Mucosa of descending colon (tissue), 3 donors: ENCODE data around the gene FLNB. TPM values are rescaled to one million over a fixed set of nuclear protein-coding genes. Genes with fewer than 3 reads are reported as not detected.
A peak's percentile ranks its signal among the peaks of the same experiment; 100 is the strongest.

Experiments used
- ATAC-seq: fragments of 200-7000 bp; cut with Tn5 transposase; one replicate; pipeline ENCODE4 v1.9.1; 2020; ENCODE audit warnings: mild to moderate bottlenecking, moderate library complexity
- DNase-seq, 3 donors: peaks; one replicate each; pipeline ENCODE4 v3.0.0-alpha.2; 2020
- H3K36me3 ChIP-seq: fragments of 200-600 bp; one replicate; pipeline ENCODE4 v1.8.0; 2021; ENCODE audit warnings: low read depth, mild to moderate bottlenecking
- H3K4me1 ChIP-seq: fragments of 200-600 bp; one replicate; pipeline ENCODE4 v1.8.0; 2021; ENCODE audit warnings: low read depth, mild to moderate bottlenecking
- H3K4me3 ChIP-seq: fragments of 200-600 bp; one replicate; pipeline ENCODE4 v1.8.0; 2021; ENCODE audit warnings: mild to moderate bottlenecking
- H3K9me3 ChIP-seq: fragments of 200-600 bp; one replicate; pipeline ENCODE4 v1.8.0; 2021; ENCODE audit warnings: mild to moderate bottlenecking
- intact Hi-C, 2 donors: fragments of 100-400 bp; cut with DNase I in 1 of 2; cut with micrococcal nuclease in 1 of 2; formaldehyde crosslinking; loops; one replicate each; pipeline versions ENCODE4 v1.11.0 to v1.11.1; 2022; cut with DNase I, micrococcal nuclease
- total RNA-seq, 3 donors: library from RNA; stranded (reverse); fragmentation: NEBNext Ultra II Directional in 2 of 3; extraction: Animal tissue kit (Norgen Biotek cat#: 25700) in 2 of 3; gene quantifications; one replicate each; pipeline versions ENCODE4 v1.2.1 to v1.2.4, GENCODE V29; 2021 to 2023
- TF ChIP-seq, protein P1 (sequence below): fragments of 200-600 bp; IDR thresholded peaks from one replicate; pipeline ENCODE4 v1.8.0; 2022; ENCODE audit warnings: antibody characterized with exemption, mild to moderate bottlenecking
- donor health status: DM: no; HTN: no; CAD: no; lungs with moderate emphysema.
- donor health status: DM: no; HTN: no; CAD: no.
- donor health status: DM: no; HTN: yes; CAD: no.

The FLNB gene
- total RNA-seq, 3 donors from 2014 or later = 256 to 555 (median 357) TPM

DNA sequence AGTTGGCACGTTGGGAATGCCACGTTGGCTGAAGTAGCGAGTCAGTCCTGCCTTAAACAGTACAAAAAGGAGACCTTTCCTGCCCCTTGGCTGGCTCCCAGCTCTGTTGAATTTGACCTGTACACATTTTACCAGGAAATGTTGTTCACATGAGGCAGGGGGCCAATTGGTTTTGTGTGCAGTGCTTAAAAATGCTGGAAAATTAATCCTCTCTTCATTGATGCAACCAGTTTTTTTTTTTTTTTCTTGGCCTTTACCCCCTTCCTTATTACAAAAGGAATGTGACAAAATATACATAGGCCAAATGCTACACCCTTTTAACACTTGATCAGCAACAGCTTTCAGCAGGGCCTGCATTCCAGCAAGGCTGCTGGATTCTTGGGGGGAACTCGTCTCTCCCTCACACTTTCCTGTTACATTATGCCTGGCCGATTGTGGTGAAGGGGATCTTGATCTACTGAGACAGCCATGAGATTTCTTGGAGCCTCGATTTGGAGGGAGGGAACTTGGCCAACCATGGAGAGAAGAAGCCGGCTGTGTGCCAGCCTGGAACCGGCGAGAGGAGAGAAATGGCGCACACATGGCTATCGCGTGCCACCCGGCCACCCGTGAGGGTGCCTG lies 109.4 kb downstream of the FLNB start:
- Histone ChIP-seq H3K4me1 (no peaks in the 10 kb centered on the region), H3K4me3 (no peak overlapping the region), H3K9me3 (no peaks in the 10 kb centered on the region), H3K36me3 (peaks cover 7% of the 10 kb centered on the region)
- ATAC-seq = no peak
- intact Hi-C loops = no loop called here
- TF ChIP-seq, protein P1, sequence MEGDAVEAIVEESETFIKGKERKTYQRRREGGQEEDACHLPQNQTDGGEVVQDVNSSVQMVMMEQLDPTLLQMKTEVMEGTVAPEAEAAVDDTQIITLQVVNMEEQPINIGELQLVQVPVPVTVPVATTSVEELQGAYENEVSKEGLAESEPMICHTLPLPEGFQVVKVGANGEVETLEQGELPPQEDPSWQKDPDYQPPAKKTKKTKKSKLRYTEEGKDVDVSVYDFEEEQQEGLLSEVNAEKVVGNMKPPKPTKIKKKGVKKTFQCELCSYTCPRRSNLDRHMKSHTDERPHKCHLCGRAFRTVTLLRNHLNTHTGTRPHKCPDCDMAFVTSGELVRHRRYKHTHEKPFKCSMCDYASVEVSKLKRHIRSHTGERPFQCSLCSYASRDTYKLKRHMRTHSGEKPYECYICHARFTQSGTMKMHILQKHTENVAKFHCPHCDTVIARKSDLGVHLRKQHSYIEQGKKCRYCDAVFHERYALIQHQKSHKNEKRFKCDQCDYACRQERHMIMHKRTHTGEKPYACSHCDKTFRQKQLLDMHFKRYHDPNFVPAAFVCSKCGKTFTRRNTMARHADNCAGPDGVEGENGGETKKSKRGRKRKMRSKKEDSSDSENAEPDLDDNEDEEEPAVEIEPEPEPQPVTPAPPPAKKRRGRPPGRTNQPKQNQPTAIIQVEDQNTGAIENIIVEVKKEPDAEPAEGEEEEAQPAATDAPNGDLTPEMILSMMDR = no peak
- DNase-seq = peak in 1 of 3 donors; percentile 38

DNA sequence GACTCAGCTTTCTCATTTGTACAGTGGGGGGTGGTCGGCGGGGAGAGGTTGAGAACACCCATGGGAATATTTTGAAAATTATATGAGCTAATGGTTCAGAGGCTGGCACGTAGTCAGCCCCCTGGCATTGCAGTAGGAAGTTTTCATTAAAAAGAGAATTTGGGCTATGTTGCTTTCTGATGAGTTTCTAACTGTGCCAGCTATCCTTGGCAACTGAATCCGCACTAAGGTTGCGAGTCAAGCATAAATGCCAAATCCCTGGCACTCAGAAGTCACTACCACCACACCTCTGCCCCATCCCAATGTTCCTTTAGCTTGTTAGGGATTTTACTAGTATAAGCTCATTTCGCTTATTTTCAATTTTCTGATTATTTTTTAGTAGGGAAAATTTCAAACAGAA lies 111.0 kb downstream of the FLNB start:
- ATAC-seq (no peak), DNase-seq (no peak)
- no peaks in the 10 kb centered on the region for H3K9me3 ChIP-seq
- peaks cover 7% of the 10 kb centered on the region for H3K36me3 ChIP-seq
- no peaks in the 10 kb centered on the region for H3K4me1 ChIP-seq
- TF ChIP-seq, protein P1 = no peak
- H3K4me3 ChIP-seq = no peak overlapping the region
- intact Hi-C loops = no loop called here

DNA sequence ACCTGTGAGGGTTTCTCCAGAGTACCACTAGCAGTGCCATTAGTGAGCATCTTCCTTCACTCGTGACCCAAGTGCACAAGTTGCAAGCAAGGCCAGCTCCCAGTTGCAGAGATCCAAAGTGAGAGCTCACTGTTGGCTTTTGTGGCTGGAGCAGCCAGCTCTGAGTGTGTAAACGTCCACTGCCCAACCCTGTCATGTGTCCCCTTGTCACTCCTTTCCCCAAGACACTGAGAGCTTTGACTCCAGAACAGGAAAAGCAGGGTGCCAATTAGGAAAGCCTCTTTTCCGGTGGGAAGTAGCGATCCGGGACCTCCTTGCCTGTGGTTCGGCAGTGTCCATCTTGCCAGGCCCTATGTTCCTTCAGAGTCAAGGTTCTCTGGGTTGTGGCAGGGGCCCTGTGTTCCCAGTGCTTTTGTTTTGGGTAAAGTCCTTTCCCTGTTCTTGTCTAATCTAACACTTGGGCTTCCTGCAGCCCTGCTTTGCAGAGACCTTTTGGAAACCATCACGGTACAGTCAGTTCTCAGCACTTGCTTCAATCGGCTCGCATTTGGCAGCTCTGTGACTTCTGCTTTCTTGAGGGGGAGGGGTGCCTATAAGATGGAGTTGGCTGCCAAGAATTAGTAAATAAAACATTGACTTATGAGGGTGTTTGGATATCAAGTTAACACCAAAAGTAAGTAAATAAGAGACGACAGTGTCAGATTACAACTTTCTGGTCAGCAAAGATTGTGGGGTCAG lies 112.0 kb downstream of the FLNB start:
- DNase-seq (no peak), ATAC-seq (no peak)
- intact Hi-C loops = no loop called here
- H3K9me3 ChIP-seq = no peaks in the 10 kb centered on the region
- no peak overlapping the region for H3K4me3 ChIP-seq
- TF ChIP-seq, protein P1 = no peak
- no peaks in the 10 kb centered on the region for H3K4me1 ChIP-seq
- H3K36me3 ChIP-seq = no peaks in the 10 kb centered on the region

DNA sequence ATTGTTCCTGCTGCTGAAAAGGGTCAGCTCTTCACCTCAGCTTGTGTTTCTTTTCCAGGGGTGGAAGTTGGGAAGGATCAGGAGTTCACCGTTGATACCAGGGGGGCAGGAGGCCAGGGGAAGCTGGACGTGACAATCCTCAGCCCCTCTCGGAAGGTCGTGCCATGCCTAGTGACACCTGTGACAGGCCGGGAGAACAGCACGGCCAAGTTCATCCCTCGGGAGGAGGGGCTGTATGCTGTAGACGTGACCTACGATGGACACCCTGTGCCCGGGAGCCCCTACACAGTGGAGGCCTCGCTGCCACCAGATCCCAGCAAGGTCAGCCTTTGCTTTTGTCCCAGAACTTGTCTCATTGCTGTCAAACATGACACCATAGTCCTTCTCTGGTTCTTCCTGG lies 113.0 kb downstream of the FLNB start:
- H3K9me3 ChIP-seq = no peaks in the 10 kb centered on the region
- no peaks in the 10 kb centered on the region for H3K4me1 ChIP-seq
- no peak overlapping the region for H3K4me3 ChIP-seq
- DNase-seq = no peak
- no peak for ATAC-seq
- TF ChIP-seq, protein P1 = no peak
- intact Hi-C loops = no loop called here
- H3K36me3 ChIP-seq = no peaks in the 10 kb centered on the region

DNA sequence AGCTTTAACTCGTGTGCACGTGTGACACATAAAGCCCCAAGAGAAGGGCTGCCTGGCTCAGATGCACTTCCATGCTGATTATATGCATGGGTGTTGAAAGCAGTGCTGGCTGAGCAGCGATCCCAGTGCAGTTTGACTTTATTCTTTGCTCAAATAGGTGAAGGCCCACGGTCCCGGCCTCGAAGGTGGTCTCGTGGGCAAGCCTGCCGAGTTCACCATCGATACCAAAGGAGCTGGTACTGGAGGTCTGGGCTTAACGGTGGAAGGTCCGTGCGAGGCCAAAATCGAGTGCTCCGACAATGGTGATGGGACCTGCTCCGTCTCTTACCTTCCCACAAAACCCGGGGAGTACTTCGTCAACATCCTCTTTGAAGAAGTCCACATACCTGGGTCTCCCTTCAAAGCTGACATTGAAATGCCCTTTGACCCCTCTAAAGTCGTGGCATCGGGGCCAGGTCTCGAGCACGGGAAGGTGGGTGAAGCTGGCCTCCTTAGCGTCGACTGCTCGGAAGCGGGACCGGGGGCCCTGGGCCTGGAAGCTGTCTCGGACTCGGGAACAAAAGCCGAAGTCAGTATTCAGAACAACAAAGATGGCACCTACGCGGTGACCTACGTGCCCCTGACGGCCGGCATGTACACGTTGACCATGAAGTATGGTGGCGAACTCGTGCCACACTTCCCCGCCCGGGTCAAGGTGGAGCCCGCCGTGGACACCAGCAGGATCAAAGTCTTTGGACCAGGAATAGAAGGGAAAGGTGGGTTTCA lies 114.9 kb downstream of the FLNB start:
- no peak for DNase-seq
- intact Hi-C loops = no loop called here
- Histone ChIP-seq H3K9me3 (no peaks in the 10 kb centered on the region), H3K4me1 (no peaks in the 10 kb centered on the region), H3K36me3 (peaks cover 6% of the 10 kb centered on the region), H3K4me3 (no peak overlapping the region)
- TF ChIP-seq, protein P1 = no peak
- ATAC-seq = no peak
